Natural killer cell (primary cell): Measurements from ENCODE around the gene CD99L2. TPM values are rescaled to one million over a fixed set of nuclear protein-coding genes. Genes with fewer than 3 reads are reported as not detected.

Source experiments
- ATAC-seq, 3 donors: fragments of 150-1000 bp in 2 of 3; fragments of 200-7000 bp in 1 of 3; cut with Tn5 transposase; 1 replicate in 1 of 3; 2 replicates in 2 of 3; pipeline ENCODE4 v1.10.0; 2021; ENCODE audit warnings: mild to moderate bottlenecking in 2 of 3, moderate library complexity in 2 of 3
- DNase-seq, 2 donors: peaks; one replicate each; pipeline versions ENCODE4 v3.0.0 to v3.0.0-alpha.2; 2013 to 2021; ENCODE audit warnings: mixed read lengths in 1 of 2
- H3K27ac ChIP-seq: one replicate; pipeline ENCODE4 v1.5.1; 2013; ENCODE audit warnings: mild to moderate bottlenecking, low read length
- H3K27me3 ChIP-seq: one replicate; pipeline ENCODE4 v1.6.1; 2013; ENCODE audit warnings: low read length; ENCODE audit not compliant: control insufficient read depth, insufficient read depth
- H3K36me3 ChIP-seq: one replicate; pipeline ENCODE4 v1.6.1; 2013; ENCODE audit warnings: low read length; ENCODE audit not compliant: control insufficient read depth, insufficient read depth
- H3K4me1 ChIP-seq: one replicate; pipeline ENCODE4 v1.6.1; 2013; ENCODE audit warnings: low read length; ENCODE audit not compliant: control insufficient read depth, insufficient read depth
- H3K4me3 ChIP-seq: one replicate; pipeline ENCODE4 v1.5.1; 2013; ENCODE audit warnings: low read length
- H3K9me3 ChIP-seq: one replicate; pipeline ENCODE4 v1.6.1; 2013; ENCODE audit warnings: low read length; ENCODE audit not compliant: control insufficient read depth, insufficient read depth
- H3K27ac Mint-ChIP-seq, 2 donors: one replicate each; pipeline ENCODE4 v1.8.0; 2022; ENCODE audit warnings: mild to moderate bottlenecking in 2 of 2, mixed read lengths in 2 of 2, moderate library complexity in 1 of 2
- H3K27me3 Mint-ChIP-seq, 2 donors: one replicate each; pipeline ENCODE4 v1.8.0; 2022; ENCODE audit warnings: low read depth in 2 of 2, mixed read lengths in 2 of 2
- H3K36me3 Mint-ChIP-seq: one replicate; pipeline ENCODE4 v1.8.0; 2022; ENCODE audit warnings: mixed read lengths
- H3K4me1 Mint-ChIP-seq, 2 donors: one replicate each; pipeline ENCODE4 v1.8.0; 2022; ENCODE audit warnings: mixed read lengths in 2 of 2
- H3K4me3 Mint-ChIP-seq: one replicate; pipeline ENCODE4 v1.8.0; 2022; ENCODE audit warnings: mild to moderate bottlenecking, moderate library complexity, mixed read lengths
- H3K9me3 Mint-ChIP-seq, 2 donors: one replicate each; pipeline ENCODE4 v1.8.0; 2022; ENCODE audit warnings: mixed read lengths in 2 of 2
- WGBS: methylation state at CpG from one replicate; pipeline ENCODE4 v1.1.7; 2013; ENCODE audit warnings: missing lambda C conversion rate; ENCODE audit not compliant: insufficient coverage; 5-methylcytosine and 5-hydroxymethylcytosine counted together
- intact Hi-C: fragments of 100-400 bp; cut with micrococcal nuclease; formaldehyde crosslinking; loops from one replicate; pipeline ENCODE4 v1.14.2; 2022
- total RNA-seq, 4 donors: library from RNA; stranded (reverse); fragments of 120-200 nt in 1 of 4; gene quantifications; one replicate each; pipeline versions ENCODE4 v1.2.3 to v1.2.4, GENCODE V29; 2013 to 2022
- TF ChIP-seq, protein P1 (sequence below): fragments of 200-600 bp; IDR thresholded peaks from one replicate; pipeline ENCODE4 v1.8.0; 2022; ENCODE audit warnings: antibody characterized with exemption

CD99L2 gene
- total RNA-seq, 3 donors from 2014 or later (not counting 1 experiment from before 2014, with no cell fraction given): 13.1 to 18.0 (median 15.7) TPM

DNA sequence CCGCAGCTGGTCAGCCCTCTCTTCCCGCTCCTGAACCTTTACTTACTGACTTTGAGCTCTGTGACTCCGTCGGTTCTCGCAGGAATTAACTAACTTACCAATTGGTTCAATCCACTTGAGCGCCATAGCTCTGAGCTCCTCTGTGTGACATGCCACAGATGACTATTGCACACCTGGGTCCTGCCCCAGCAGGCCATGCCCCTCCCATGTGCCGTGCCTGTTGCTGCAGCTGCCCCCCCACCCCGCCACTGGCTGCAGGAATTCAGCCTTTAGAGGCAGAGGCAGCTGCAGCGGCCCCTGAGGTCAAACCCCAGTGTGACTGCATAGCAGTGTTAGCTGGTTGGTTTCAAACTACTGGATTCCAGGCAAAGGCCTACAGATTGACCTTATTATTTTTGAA lies 134.7 kb downstream of the CD99L2 start:
- TF ChIP-seq, protein P1, sequence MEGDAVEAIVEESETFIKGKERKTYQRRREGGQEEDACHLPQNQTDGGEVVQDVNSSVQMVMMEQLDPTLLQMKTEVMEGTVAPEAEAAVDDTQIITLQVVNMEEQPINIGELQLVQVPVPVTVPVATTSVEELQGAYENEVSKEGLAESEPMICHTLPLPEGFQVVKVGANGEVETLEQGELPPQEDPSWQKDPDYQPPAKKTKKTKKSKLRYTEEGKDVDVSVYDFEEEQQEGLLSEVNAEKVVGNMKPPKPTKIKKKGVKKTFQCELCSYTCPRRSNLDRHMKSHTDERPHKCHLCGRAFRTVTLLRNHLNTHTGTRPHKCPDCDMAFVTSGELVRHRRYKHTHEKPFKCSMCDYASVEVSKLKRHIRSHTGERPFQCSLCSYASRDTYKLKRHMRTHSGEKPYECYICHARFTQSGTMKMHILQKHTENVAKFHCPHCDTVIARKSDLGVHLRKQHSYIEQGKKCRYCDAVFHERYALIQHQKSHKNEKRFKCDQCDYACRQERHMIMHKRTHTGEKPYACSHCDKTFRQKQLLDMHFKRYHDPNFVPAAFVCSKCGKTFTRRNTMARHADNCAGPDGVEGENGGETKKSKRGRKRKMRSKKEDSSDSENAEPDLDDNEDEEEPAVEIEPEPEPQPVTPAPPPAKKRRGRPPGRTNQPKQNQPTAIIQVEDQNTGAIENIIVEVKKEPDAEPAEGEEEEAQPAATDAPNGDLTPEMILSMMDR: no peak
- DNase-seq (no peak), ATAC-seq (no peak)
- Mint-ChIP-seq H3K27me3 (no peaks in the 10 kb centered on the region), H3K36me3 (peaks cover 4% of the 10 kb centered on the region), H3K9me3 (no peaks in the 10 kb centered on the region), H3K27ac (no peak overlapping the region), H3K4me3 (no peak overlapping the region), H3K4me1 (no peaks in the 10 kb centered on the region)
- intact Hi-C loops: no loop called here
- WGBS: 97% methylated on average over 9 of the region's 9 CpGs
- Histone ChIP-seq H3K27me3 (no peaks in the 10 kb centered on the region), H3K36me3 (peaks cover 12% of the 10 kb centered on the region), H3K9me3 (no peaks in the 10 kb centered on the region), H3K4me1 (no peaks in the 10 kb centered on the region), H3K4me3 (no peak overlapping the region), H3K27ac (no peak overlapping the region)

DNA sequence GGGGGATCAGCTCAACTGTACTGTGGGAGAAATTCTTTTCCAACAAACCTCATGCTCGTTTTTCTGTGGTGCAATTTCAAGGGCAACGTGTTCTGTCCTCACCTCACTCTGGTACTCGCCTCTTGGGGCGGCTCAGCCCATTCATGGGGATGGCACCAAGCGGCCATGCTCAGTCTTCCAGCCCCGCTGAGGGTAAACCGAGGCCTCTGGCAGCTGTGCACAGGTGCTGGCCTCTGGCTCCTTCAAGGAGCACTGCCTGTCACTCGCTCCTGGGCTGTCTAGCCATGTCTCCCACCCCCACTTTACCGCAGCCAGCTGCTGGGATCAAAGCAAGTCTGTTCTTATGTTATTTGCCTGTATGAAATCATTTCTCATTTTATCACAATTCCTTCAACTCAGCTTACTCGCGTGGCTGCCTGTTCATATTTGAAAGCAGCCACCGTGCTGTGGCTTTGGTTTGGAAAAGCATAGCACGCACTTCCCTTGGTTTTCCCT lies 135.1 kb downstream of the CD99L2 start:
- intact Hi-C loops: no loop called here
- TF ChIP-seq, protein P1: no peak

DNA sequence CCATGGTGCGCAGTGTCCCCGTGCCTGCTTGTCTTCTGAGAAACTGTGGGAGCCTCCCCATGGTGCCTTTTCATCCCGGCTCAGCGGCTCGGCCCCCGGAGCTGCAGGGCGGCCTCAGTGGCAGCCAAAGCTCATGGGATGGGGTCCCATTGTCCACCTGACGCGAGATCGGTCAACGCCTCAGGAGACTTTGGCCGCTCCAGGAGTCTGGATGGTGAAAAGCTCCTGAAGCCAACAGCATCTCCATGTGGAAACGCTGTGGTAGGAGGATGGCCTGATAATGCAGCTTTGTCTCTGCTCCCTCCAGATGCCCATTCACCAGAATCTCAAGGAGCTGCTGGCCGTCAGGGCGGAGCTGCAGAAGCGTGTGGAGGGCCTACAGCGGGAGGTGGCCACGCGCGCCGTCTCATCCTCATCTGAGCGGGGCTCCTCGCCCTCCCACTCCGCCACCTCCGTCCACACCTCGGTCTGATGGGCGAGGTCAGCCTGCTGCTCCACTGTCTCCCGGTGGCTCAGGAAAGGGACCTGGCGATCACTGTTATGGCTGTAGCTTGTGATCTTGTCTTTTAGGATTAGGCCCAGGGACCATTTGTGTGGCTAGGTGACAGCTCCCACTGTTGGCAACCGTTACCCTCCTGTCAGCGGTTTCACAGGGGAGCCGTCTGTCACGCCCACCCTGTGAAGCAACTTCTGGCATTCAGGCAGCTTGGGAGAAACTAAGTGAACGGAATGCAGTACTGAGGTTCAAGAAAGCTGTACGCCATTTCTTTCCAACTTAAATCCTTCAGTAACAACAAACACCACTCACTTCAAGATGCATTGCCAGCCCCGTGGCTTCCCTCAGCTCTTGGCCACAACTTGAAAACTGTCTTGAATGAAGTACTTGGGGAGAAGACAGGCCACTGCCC lies 136.0 kb downstream of the CD99L2 start:
- H3K27ac ChIP-seq: no peak overlapping the region
- intact Hi-C loops: no loop called here
- WGBS: 97% methylated on average over 33 of the region's 36 CpGs
- H3K4me1 ChIP-seq: no peaks in the 10 kb centered on the region
- no peak overlapping the region for H3K4me3 Mint-ChIP-seq
- ATAC-seq (no peak), DNase-seq (no peak)
- H3K36me3 ChIP-seq: peaks cover 17% of the 10 kb centered on the region
- no peaks in the 10 kb centered on the region for H3K27me3 Mint-ChIP-seq
- H3K4me1 Mint-ChIP-seq: no peaks in the 10 kb centered on the region
- peaks cover 6% of the 10 kb centered on the region for H3K36me3 Mint-ChIP-seq
- H3K9me3 Mint-ChIP-seq: no peaks in the 10 kb centered on the region
- no peaks in the 10 kb centered on the region for H3K9me3 ChIP-seq
- H3K27me3 ChIP-seq: no peaks in the 10 kb centered on the region
- no peak overlapping the region for H3K4me3 ChIP-seq
- no peak overlapping the region for H3K27ac Mint-ChIP-seq
- TF ChIP-seq, protein P1: no peak

More for the DNA sequence above, 135.1 kb downstream of the CD99L2 start:
- Mint-ChIP-seq H3K4me1 (no peaks in the 10 kb centered on the region), H3K4me3 (no peak overlapping the region), H3K27ac (no peak overlapping the region), H3K27me3 (no peaks in the 10 kb centered on the region), H3K36me3 (peaks cover 6% of the 10 kb centered on the region), H3K9me3 (no peaks in the 10 kb centered on the region)
- Histone ChIP-seq H3K9me3 (no peaks in the 10 kb centered on the region), H3K27me3 (no peaks in the 10 kb centered on the region), H3K4me1 (no peaks in the 10 kb centered on the region), H3K36me3 (peaks cover 12% of the 10 kb centered on the region), H3K4me3 (no peak overlapping the region), H3K27ac (no peak overlapping the region)
- WGBS: 98% methylated on average over 12 of the region's 13 CpGs
- DNase-seq (no peak), ATAC-seq (no peak)
